ENCODE measurements around the gene KCNIP4.

- TF ChIP-seq CTCF (IDR thresholded peaks at IDR 0.05) (no peak), POLR2A (IDR thresholded peaks at IDR 0.05) (no peak)
Observed at GRCh38 chr4:20860878-20861277, 1087.7 kb downstream of the KCNIP4 start.
